HG03060 (cell line): ENCODE data around the gene VPS33B.

Source experiments
- ATAC-seq: cut with Tn5 transposase; IDR thresholded peaks from one replicate; pipeline ENCODE4 v1.9.1; 2021; ENCODE audit warnings: low read depth, moderate number of reproducible peaks; ENCODE audit not compliant: unreplicated experiment

The VPS33B gene

DNA sequence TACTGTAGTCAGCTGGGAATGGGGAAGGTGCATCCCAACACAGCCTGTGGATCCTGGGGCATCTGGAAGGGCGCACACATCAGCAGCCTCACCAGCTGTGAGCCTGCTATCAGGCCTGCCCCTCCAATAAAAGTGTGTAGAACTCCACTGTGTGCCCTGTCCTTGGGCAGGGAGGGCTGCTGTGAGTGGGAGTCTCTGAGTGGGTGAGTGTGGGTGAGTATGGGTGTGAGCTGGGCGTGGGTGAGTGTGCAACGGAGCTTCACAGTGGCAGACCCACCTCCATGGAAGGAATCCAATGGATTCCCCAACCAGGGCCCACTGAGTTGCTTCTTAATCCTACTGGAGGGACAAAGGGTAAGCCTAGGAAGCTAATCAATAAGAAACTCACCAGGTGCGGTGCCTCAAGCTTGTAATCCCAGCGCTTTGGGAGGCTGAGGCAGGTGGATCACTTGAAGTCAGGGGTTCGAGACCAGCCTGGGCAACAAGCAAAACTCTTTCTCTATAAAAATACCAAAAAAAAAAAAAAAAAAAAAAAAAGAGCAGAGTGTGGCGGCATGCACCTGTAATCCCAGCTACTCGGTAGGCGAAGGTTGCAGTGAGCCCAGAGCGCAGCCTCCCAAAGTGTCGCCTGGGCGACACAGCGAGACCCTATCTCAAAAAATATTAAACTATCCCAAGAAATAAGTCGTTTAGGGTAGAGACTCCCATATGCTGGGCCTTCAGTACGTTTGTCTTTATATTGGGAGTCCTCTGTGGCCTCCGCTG lies 68.3 kb downstream of the VPS33B start:
- no peak for ATAC-seq

DNA sequence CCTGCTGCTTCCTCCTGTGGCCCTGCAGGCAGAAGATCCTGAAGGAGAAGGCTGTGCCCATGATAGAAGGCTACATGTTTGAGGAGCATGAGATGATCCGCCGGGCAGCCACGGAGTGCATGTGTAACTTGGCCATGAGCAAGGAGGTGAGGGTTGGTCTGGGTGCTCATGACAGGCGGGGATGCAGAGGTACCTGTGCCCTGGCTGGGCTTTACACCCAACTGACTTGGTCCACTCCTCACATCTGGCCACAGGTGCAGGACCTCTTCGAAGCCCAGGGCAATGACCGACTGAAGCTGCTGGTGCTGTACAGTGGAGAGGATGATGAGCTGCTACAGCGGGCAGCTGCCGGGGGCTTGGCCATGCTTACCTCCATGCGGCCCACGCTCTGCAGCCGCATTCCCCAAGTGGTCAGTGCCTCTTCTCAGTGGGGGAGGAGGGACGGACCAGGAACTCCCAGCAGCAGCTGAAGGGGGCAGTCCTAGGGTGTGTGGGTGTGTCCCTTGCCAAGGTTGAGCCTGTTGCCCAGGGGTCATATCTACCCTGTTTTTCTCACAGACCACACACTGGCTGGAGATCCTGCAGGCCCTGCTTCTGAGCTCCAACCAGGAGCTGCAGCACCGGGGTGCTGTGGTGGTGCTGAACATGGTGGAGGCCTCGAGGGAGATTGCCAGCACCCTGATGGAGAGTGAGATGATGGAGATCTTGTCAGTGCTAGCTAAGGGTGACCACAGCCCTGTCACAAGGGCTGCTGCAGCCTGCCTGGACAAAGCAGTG lies 69.3 kb downstream of the VPS33B start:
- ATAC-seq: no peak

DNA sequence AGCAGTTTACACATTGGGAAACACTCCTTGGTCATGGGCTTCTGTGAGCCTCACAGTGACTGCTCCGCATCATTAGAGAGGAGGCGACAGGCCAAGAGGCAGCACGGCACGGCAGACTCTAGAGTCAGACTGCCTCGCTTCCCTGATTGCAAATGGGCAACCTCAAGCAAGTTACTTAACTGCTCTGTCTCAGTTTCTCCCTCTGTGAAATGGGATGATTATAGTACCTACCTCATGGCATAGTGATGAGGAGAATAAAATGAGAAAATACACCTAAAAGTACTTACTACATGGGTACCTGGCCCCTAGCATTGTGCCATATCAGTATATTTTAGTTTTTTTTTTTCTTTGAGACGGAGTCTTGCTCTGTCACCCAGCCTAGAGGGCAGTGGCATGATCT lies 71.7 kb downstream of the VPS33B start:
- no peak for ATAC-seq

- ATAC-seq: no peak
These were observed 72.3 kb downstream of the VPS33B start for GRCh38 chr15:90949979-90950675.
